BJ (cell line): ENCODE data around the gene LPAR3. TPM values are rescaled to one million over a fixed set of nuclear protein-coding genes. Genes with fewer than 3 reads are reported as not detected.
"Not testable (repeated sequence)": the region's sequence is repeated elsewhere in the genome, so short reads cannot be mapped to it uniquely, and the experiment has no call there.

ENCODE experiments used
- CTCF ChIA-PET: fragments of 350-600 bp; formaldehyde crosslinking; extraction: SDS; loops from one replicate; lab custom pipeline; 2021; ENCODE audit warnings: antibody characterized with exemption, inconsistent platforms; lab: Yijun Ruan, JAX
- POLR2A ChIA-PET: fragments of 300-600 bp; sonication (Branson Sonifier 250); formaldehyde crosslinking; extraction: SDS; loops from one replicate; lab custom pipeline; 2021; ENCODE audit warnings: antibody characterized with exemption; lab: Charles Lee
- DNase-seq: peaks from one replicate; pipeline ENCODE4 v3.0.0-alpha.2; 2011; ENCODE audit warnings: low read depth
- H3K27me3 ChIP-seq: 2 replicates; pipeline ENCODE4 v1.6.0; 2011; ENCODE audit warnings: low read length; ENCODE audit not compliant: control insufficient read depth, insufficient read depth
- H3K36me3 ChIP-seq: 2 replicates; pipeline ENCODE4 v1.5.1; 2011; ENCODE audit warnings: low read length; ENCODE audit not compliant: control insufficient read depth, insufficient read depth
- H3K4me3 ChIP-seq: 2 replicates; pipeline ENCODE4 v1.5.1; 2011; ENCODE audit warnings: low read depth, mild to moderate bottlenecking, control low read depth, low read length
- polyA plus RNA-seq: library from polyadenylated mRNA; depleted of rRNA; stranded (reverse); fragments of >200 nt; gene quantifications from 2 replicates; pipeline ENCODE4 v1.2.3, GENCODE V29; 2011
- TF ChIP-seq, protein P1 (sequence below): IDR thresholded peaks from 2 replicates; pipeline ENCODE4 v1.5.1; 2011; ENCODE audit warnings: low read depth, mild to moderate bottlenecking, control low read depth, inconsistent platforms, low read length, moderate library complexity; ENCODE audit not compliant: insufficient read depth

LPAR3 gene
- polyA plus RNA-seq, 1 experiment: 0.05 TPM

DNA sequence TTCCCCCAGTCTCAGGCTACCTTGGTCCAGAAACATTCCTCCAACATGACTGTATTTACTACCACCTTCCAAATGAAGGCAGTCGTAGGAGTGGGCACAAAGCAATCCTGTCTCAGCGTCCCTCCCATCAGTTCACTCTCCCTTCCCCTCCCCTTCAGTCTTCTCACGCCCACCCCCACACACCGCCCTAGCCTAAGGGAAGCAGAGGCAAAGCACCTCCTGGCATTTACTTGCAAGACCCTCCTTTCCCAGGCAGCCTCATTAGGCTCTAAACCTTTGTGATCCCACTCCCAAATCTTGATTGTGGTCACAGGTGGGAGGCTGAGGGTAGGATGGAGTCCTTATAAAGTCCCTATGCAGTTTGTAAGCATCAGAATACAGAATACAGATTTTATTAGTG, 23.9 kb upstream of the LPAR3 start:
- no peak overlapping the region for H3K4me3 ChIP-seq
- TF ChIP-seq, protein P1, sequence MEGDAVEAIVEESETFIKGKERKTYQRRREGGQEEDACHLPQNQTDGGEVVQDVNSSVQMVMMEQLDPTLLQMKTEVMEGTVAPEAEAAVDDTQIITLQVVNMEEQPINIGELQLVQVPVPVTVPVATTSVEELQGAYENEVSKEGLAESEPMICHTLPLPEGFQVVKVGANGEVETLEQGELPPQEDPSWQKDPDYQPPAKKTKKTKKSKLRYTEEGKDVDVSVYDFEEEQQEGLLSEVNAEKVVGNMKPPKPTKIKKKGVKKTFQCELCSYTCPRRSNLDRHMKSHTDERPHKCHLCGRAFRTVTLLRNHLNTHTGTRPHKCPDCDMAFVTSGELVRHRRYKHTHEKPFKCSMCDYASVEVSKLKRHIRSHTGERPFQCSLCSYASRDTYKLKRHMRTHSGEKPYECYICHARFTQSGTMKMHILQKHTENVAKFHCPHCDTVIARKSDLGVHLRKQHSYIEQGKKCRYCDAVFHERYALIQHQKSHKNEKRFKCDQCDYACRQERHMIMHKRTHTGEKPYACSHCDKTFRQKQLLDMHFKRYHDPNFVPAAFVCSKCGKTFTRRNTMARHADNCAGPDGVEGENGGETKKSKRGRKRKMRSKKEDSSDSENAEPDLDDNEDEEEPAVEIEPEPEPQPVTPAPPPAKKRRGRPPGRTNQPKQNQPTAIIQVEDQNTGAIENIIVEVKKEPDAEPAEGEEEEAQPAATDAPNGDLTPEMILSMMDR: no peak
- H3K36me3 ChIP-seq: no peaks in the 10 kb centered on the region
- POLR2A ChIA-PET: no interaction called here
- CTCF ChIA-PET: no interaction called here
- no peak for DNase-seq
- peaks cover 5% of the 10 kb centered on the region for H3K27me3 ChIP-seq

DNA sequence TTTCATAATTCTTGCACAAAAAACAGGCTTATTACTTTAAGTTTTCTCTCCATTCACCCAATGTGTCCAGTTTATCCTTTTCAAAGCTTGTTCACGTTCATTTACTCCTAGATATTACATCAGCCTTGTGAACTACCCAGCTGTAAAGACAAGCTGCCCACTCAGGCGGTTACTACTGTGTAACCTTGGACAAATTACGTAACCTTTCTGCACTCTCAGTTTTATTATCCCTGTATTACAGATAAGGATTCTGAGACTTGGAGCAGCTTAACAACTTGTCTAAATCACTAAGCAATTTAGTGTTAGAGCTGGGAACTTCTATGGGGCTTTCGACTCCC, 20.5 kb upstream of the LPAR3 start:
- ChIA-PET POLR2A (no interaction called here), CTCF (interaction anchor here (0.8 to 1.6 kb wide), 3 partner anchors 9 to 31 kb away, joined by 3 read pairs; no protein-coding TSS in a partner anchor)
- no peak for DNase-seq
- TF ChIP-seq, protein P1: no peak
- no peaks in the 10 kb centered on the region for H3K36me3 ChIP-seq
- no peak overlapping the region for H3K4me3 ChIP-seq
- H3K27me3 ChIP-seq: peaks cover 3% of the 10 kb centered on the region

DNA sequence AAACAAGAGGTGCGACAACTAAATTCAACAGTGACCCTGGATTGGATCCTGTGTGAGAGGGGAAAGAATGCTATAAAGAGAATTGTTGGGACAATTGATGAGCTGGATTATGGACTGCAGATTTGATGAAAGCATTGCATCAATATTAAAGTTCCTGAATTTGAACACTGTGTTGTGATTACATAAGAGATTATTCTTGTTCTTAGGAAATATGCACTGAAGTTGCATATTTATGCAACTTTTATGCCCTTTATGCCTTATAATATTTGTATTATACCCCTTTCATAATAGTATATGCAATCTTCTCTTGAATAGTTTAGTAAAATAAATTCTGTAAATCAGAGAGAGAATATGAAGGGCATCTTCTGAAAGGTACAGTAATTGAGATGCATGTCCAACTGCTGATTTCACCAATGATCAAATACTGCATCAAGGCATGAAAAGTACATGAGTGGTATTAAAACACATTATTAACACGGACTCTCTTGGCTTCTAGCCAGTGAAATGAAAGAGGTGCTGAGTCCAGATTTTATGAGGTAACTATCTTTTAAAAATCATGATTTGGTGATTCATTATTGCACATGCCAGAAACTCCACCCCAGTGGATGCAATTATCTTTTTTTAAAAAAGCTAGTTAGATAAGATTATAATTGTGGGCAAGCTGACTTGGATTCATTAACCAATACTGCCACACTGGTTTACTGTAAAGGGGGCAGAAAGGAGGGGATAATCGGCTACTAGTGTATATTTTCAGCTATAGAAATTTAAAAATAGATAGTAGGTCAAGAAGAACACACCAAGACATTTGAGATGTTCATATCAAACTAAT, 19.9 kb upstream of the LPAR3 start:
- no peak overlapping the region for H3K4me3 ChIP-seq
- ChIA-PET CTCF (interaction anchor here (0.8 to 1.6 kb wide), 3 partner anchors 10 to 32 kb away, joined by 3 read pairs; no protein-coding TSS in a partner anchor), POLR2A (no interaction called here)
- DNase-seq: no peak
- H3K27me3 ChIP-seq: peaks cover 3% of the 10 kb centered on the region
- TF ChIP-seq, protein P1: no peak
- no peaks in the 10 kb centered on the region for H3K36me3 ChIP-seq

DNA sequence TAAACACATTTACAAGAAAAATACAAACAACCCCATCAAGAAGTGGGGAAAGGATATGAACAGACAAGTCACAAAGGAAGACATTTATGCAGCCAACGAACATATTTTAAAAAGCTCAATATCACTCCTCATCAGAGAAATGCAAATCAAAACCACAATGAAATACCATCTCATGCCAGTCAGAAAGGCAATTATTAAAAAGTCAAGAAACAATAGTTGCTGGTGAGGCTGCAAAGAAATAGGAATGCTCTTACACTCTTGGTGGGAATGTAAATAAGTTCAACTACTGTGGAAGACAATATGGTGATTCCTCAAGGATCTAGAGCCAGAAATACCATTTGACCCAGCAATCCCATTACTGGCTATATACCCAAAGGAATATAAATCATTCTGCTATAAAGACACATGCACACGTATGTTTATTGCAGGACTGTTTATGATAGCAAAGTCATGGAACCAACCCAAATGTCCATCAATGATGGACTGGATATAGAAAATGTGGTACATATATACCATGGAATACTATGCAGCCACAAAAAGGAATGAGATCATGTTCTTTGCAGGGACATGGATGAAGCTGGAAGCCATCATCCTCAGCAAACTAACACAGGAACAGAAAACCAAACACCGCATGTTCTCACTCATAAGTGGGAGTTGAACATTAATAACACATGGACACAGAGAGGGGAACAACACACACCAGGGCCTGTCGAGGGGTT, 15.9 kb upstream of the LPAR3 start:
- POLR2A ChIA-PET, DNase-seq, H3K27me3 ChIP-seq, H3K36me3 ChIP-seq, CTCF ChIA-PET, H3K4me3 ChIP-seq: not testable (repeated sequence)

DNA sequence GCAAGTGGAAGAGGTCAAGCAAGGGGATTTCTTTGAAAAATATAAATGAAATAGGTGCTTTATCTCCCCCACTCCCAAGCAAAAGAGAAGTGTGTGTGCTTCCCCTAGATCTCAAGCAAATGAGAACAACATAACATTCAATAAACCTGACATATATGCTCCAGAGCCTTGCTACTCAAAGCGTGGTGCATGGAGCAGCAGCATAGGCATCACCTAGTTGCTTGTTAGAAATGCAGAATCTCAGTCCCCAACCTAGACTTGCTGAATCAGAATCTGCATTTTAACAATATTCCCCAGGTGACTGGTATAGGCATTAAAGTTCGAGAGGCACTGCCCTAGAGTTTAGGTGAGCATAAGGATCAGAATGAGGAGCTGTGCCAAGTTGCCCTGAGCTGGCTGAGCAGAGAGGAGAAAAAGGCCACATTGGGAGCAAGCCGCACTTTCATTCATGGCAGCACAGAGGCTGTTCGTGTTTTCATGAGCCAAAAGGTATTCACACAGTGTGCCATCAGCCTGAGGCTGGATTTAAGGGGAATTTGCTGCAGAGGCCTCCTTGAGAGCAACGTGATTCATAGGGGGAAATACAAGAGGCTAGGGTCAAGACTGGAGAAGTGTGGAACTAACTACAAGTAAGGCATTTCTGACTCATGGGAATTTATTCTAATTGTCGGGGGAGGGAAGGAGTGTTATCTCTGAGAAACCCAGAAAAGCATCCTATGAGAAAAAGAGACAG, 14.3 kb upstream of the LPAR3 start:
- Histone ChIP-seq H3K36me3 (no peaks in the 10 kb centered on the region), H3K27me3 (peaks cover 3% of the 10 kb centered on the region), H3K4me3 (no peak overlapping the region)
- no peak for DNase-seq
- TF ChIP-seq, protein P1: no peak
- CTCF ChIA-PET: no interaction called here
- POLR2A ChIA-PET: no interaction called here

DNA sequence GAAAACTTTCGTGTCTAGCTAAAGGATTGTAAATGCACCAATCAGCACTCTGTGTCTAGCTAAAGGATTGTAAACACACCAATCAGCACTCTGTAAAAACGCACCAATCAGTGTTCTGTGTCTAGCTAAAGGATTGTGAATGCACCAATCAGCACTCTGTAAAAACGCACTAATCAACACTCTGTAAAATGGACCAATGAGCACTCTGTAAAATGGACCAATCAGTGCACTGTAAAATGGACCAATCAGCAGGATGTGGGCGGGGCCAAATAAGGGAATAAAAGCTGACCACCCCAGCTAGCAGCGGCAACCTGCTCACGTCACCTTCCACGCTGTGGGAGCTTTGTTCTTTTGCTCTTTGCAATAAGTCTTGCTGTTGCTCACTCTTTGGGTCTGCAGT, 9.7 kb upstream of the LPAR3 start:
- H3K27me3 ChIP-seq, POLR2A ChIA-PET, CTCF ChIA-PET, H3K4me3 ChIP-seq, H3K36me3 ChIP-seq, DNase-seq: not testable (repeated sequence)
